GM18867 (cell line): ENCODE results near the gene LTBP1.
A peak's percentile ranks its signal among the peaks of the same experiment; 100 is the strongest.
"Not testable (repeated sequence)": the region's sequence is repeated elsewhere in the genome, so short reads cannot be mapped to it uniquely, and the experiment has no call there.

Source experiments
- ATAC-seq: cut with Tn5 transposase; IDR thresholded peaks from one replicate; pipeline ENCODE4 v1.9.1; 2021; ENCODE audit warnings: mild to moderate bottlenecking, moderate library complexity; ENCODE audit not compliant: unreplicated experiment

LTBP1 gene

GRCh38 chr2:33437297-33437696 is 490.5 kb downstream of the LTBP1 start:
- no peak for ATAC-seq

GRCh38 chr2:33437815-33438214 is 491.1 kb downstream of the LTBP1 start:
- ATAC-seq = no peak

GRCh38 chr2:33441235-33441810 is 494.6 kb downstream of the LTBP1 start:
- ATAC-seq = peak; percentile 91

GRCh38 chr2:33442052-33442451 is 495.3 kb downstream of the LTBP1 start:
- not testable (repeated sequence) for ATAC-seq

- no peak for ATAC-seq
Observed at GRCh38 chr2:33442528-33443079, 495.9 kb downstream of the LTBP1 start.

DNA sequence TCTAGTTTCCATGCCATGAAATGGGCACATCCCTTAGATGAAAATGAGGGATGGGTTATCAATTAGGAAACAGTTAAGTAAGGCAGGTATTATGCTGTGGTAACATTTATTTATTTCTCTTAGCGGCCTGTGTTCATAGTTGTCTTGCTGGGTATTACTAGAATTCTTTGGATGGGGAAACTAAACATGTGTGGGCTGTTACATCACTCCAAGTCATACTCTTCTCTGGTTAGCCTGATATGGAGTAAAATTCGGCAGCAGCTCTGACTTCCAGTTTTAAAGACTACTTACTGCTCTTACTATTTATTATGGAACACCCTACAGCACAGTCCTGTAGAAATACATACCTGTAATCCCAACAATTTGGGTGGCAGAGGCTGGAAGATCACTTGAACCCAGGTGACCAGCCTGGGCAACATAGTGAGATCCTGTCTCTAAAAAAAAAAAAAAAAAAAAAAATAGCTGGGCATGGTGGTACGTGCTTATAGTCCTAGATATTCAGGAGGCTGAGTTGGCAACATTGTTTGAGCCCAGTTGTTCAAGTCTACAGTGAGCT is 496.6 kb downstream of the LTBP1 start:
- no peak for ATAC-seq

- no peak for ATAC-seq
Observed at GRCh38 chr2:33444967-33445366, 498.2 kb downstream of the LTBP1 start.

- ATAC-seq = peak; percentile 48
Observed at GRCh38 chr2:33448220-33448899, 501.6 kb downstream of the LTBP1 start.
